ENCODE measurements around the gene RTN1. TPM values are rescaled to one million over a fixed set of nuclear protein-coding genes. Genes with fewer than 3 reads are reported as not detected.
A peak's percentile ranks its signal among the peaks of the same experiment; 100 is the strongest.
"Not testable (repeated sequence)": the region's sequence is repeated elsewhere in the genome, so short reads cannot be mapped to it uniquely, and the experiment has no call there.

RTN1 gene
- polyA plus RNA-seq, 1 donor: 45.0 TPM

DNA sequence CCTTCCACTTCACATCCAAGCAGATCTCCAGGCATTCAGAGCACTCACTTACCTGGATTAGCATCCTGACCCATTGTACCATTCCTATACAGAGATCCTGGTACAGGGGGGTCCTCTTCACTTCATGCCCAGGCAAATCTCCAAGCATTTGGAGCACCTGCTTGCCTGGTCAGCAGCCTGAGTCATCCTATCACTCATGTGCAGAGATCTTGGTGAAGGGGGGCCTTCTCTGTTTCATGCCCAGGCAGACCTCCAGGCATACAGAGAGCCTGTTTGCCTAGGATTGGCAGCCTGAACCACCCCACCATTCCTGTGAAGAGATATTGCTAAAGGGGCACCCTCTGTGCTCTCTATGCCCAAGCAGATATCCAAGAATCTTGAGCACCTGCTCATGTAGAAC is 182.9 kb downstream of the RTN1 start:
- no peak for DNase-seq
- H3K27ac ChIP-seq (ENCODE audit: low read length): no peak overlapping the region

DNA sequence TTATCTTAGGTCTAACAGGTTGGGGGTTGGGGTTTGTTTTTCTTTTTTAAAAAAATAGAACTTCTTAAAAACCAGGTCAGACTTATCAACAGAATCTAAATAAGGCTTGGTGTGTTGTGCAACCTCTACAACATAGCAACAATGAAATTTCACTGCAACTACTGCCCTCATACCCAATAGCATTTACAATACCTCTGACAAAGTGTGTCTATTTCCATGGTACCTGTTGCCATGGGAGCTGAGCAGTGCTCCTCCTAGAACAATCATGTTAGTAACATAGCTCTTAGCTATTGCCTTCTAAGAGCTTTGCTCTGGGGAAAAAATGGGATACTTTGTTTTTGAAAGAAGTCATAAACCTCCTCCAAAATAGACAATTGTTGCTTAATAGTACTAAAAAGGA is 190.7 kb downstream of the RTN1 start:
- Histone ChIP-seq H3K27me3 (ENCODE audit: control insufficient read depth, insufficient read depth, low read length) (no peaks in the 10 kb centered on the region), H3K36me3 (ENCODE audit: control insufficient read depth, insufficient read depth, low read length) (no peaks in the 10 kb centered on the region), H3K4me3 (ENCODE audit: low read length) (no peak overlapping the region), H3K4me1 (ENCODE audit: control insufficient read depth, insufficient read depth, low read length) (peaks cover 5% of the 10 kb centered on the region), H3K9me3 (ENCODE audit: control insufficient read depth, low read depth, low read length) (no peaks in the 10 kb centered on the region), H3K27ac (ENCODE audit: low read length) (no peak overlapping the region)
- DNase-seq: peak; percentile 80 to 83

More for the DNA sequence above, 182.9 kb downstream of the RTN1 start:
- Histone ChIP-seq H3K27me3 (ENCODE audit: control insufficient read depth, insufficient read depth, low read length) (no peaks in the 10 kb centered on the region), H3K4me1 (ENCODE audit: control insufficient read depth, insufficient read depth, low read length) (no peaks in the 10 kb centered on the region), H3K9me3 (ENCODE audit: control insufficient read depth, low read depth, low read length) (no peaks in the 10 kb centered on the region), H3K36me3 (ENCODE audit: control insufficient read depth, insufficient read depth, low read length) (no peaks in the 10 kb centered on the region), H3K4me3 (ENCODE audit: low read length) (no peak overlapping the region)

DNA sequence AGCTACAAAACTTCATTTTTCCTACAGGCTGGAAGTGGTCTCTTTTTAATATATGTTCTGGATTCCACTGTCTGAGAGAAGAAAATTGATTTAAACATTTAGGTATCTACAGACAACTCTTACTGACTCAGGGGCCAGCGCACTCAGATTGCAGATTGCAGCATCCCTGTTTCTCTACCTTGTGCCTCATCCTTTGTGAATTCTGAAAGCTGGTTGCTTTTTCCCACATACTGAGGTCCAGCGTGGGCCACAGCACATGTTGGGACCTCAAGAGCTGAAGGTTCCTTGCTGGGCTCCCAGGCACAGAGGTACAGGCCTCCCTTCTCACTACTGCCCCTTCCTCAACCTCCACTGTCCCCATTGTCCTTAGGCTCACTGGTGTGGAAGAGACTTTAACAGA is 192.2 kb downstream of the RTN1 start:
- DNase-seq: no peak
- H3K27ac ChIP-seq (ENCODE audit: low read length): no peak overlapping the region
- H3K36me3 ChIP-seq (ENCODE audit: control insufficient read depth, insufficient read depth, low read length): no peaks in the 10 kb centered on the region
- H3K4me3 ChIP-seq (ENCODE audit: low read length): no peak overlapping the region
- H3K9me3 ChIP-seq (ENCODE audit: control insufficient read depth, low read depth, low read length): peaks cover 2% of the 10 kb centered on the region
- peaks cover 5% of the 10 kb centered on the region for H3K4me1 ChIP-seq (ENCODE audit: control insufficient read depth, insufficient read depth, low read length)
- no CpG with 5 or more reads among the region's 2 CpGs for WGBS (ENCODE audit: insufficient coverage, low lambda C conversion rate)
- no peaks in the 10 kb centered on the region for H3K27me3 ChIP-seq (ENCODE audit: control insufficient read depth, insufficient read depth, low read length)

DNA sequence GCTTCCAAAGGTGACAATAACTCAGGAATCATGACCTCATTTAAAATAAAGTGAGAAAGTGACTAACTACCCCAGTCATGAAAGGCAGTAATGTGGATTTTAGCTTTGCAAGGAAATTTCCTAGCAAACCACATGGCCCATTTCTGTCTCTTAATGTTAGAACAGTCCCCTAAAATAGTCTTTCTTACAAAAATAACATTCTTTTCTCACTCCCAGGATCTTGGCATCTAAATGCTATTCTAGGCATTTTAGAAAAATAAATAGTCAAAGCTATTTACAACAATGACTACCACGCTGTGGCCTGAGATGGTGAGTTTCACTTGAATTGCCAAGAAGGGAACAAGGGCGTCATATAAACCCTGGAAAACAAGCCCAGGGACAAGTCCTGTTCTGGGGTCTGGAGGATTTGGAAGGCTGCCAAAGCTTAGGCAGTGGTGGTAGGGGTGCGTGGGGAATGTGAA is 192.8 kb downstream of the RTN1 start:
- no peak overlapping the region for H3K4me3 ChIP-seq (ENCODE audit: low read length)
- no CpG with 5 or more reads among the region's 3 CpGs for WGBS (ENCODE audit: insufficient coverage, low lambda C conversion rate)
- H3K27ac ChIP-seq (ENCODE audit: low read length): no peak overlapping the region

DNA sequence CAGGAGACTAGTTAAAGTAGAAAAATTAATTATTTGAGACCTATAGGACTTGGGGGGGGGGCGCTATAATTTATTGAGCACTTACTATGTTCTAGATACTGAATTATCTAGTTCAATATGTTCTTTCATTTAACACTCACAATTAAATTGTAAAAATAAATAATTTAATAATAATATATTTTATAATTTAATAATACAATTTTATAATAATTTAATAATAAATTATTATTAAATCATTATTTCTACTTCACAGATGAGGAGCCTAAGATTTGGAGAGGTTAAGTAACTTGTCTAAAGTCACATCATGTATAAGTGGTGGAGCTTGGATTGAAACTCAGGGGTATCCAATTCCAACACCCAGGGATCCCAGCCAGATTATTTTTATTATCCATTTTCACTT is 195.2 kb downstream of the RTN1 start:
- no peak for DNase-seq

More for the DNA sequence above, 192.8 kb downstream of the RTN1 start:
- H3K36me3 ChIP-seq (ENCODE audit: control insufficient read depth, insufficient read depth, low read length): no peaks in the 10 kb centered on the region
- H3K4me1 ChIP-seq (ENCODE audit: control insufficient read depth, insufficient read depth, low read length): peaks cover 5% of the 10 kb centered on the region
- no peak for DNase-seq
- H3K27me3 ChIP-seq (ENCODE audit: control insufficient read depth, insufficient read depth, low read length): no peaks in the 10 kb centered on the region
- H3K9me3 ChIP-seq (ENCODE audit: control insufficient read depth, low read depth, low read length): peaks cover 3% of the 10 kb centered on the region

DNA sequence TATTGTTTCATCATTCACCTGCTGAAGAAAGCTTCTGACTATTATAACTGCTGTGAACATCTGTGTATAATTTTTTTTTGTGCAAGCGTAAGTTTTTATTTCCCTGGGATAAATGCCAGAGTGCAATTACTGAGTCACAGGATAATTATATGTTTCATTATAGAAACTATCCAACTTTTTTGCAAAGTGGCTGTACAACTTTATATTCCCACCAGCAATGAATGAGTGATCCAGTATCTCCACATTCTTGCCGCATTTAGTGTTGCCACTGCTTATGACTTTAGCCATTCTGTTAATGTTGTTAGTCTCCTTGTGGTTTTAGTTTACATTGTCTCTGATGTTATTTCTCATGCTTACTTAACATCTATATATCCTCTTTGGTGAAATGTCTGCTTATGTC is 205.8 kb downstream of the RTN1 start:
- Histone ChIP-seq H3K4me3 (ENCODE audit: low read length) (no peak overlapping the region), H3K4me1 (ENCODE audit: control insufficient read depth, insufficient read depth, low read length) (no peaks in the 10 kb centered on the region), H3K9me3 (ENCODE audit: control insufficient read depth, low read depth, low read length) (no peaks in the 10 kb centered on the region), H3K27ac (ENCODE audit: low read length) (no peak overlapping the region), H3K27me3 (ENCODE audit: control insufficient read depth, insufficient read depth, low read length) (no peaks in the 10 kb centered on the region), H3K36me3 (ENCODE audit: control insufficient read depth, insufficient read depth, low read length) (no peaks in the 10 kb centered on the region)
- no peak for DNase-seq
- 100% methylated on average over 1 of the region's 2 CpGs for WGBS (ENCODE audit: insufficient coverage, low lambda C conversion rate)

More for the DNA sequence above, 195.2 kb downstream of the RTN1 start:
- WGBS (ENCODE audit: insufficient coverage, low lambda C conversion rate): no CpG with 5 or more reads among the region's 1 CpG
- Histone ChIP-seq H3K9me3 (ENCODE audit: control insufficient read depth, low read depth, low read length) (peaks cover 3% of the 10 kb centered on the region), H3K36me3 (ENCODE audit: control insufficient read depth, insufficient read depth, low read length) (no peaks in the 10 kb centered on the region), H3K4me3 (ENCODE audit: low read length) (no peak overlapping the region), H3K27ac (ENCODE audit: low read length) (no peak overlapping the region), H3K27me3 (ENCODE audit: control insufficient read depth, insufficient read depth, low read length) (no peaks in the 10 kb centered on the region), H3K4me1 (ENCODE audit: control insufficient read depth, insufficient read depth, low read length) (peaks cover 5% of the 10 kb centered on the region)

DNA sequence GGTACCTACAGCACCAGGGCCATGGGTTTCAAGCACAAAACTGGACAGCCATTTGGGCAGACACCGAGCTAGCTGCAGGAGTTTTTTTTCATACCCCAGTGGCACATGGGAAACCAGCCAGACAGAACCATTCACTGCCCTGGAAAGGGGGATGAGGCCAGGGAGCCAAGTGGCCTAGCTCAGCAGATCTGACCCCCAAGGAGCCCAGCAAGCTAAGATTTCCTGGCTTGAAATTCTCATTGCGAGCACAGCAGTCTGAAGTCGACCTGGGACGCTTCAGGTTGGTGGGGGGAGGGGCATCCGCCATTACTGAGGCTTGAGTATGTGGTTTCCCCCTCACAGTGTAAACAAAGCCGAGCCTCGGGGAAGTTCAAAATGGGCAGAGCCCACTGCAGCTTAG is 212.8 kb downstream of the RTN1 start:
- DNase-seq: no peak

DNA sequence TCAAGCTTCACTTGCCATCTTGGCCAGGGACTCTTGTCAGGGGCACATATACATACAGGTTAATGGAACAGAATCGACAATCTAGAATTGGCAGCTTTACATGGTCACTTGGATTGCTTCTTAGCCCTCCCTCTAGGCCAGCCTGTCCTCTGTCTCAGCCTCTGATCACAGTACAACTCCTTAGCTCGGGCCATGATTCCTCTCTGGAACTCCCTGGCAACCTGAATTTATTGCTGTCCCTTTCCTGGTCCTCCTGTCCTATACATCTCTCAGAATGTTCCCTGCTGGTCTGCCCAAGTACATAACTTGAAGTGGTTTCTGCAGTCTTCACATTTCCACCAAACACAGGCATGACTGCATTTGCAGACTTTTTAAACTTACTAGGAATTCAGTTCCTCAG is 214.1 kb downstream of the RTN1 start:
- WGBS (ENCODE audit: insufficient coverage, low lambda C conversion rate): no CpG with 5 or more reads among the region's 2 CpGs
- no peak overlapping the region for H3K4me3 ChIP-seq (ENCODE audit: low read length)
- H3K36me3 ChIP-seq (ENCODE audit: control insufficient read depth, insufficient read depth, low read length): no peaks in the 10 kb centered on the region

More for the DNA sequence above, 212.8 kb downstream of the RTN1 start:
- H3K4me3 ChIP-seq (ENCODE audit: low read length): no peak overlapping the region
- H3K9me3 ChIP-seq (ENCODE audit: control insufficient read depth, low read depth, low read length): peaks cover 1% of the 10 kb centered on the region
- no peaks in the 10 kb centered on the region for H3K36me3 ChIP-seq (ENCODE audit: control insufficient read depth, insufficient read depth, low read length)
- no CpG with 5 or more reads among the region's 7 CpGs for WGBS (ENCODE audit: insufficient coverage, low lambda C conversion rate)
- H3K27ac ChIP-seq (ENCODE audit: low read length): no peak overlapping the region
- no peaks in the 10 kb centered on the region for H3K4me1 ChIP-seq (ENCODE audit: control insufficient read depth, insufficient read depth, low read length)
- H3K27me3 ChIP-seq (ENCODE audit: control insufficient read depth, insufficient read depth, low read length): no peaks in the 10 kb centered on the region

DNA sequence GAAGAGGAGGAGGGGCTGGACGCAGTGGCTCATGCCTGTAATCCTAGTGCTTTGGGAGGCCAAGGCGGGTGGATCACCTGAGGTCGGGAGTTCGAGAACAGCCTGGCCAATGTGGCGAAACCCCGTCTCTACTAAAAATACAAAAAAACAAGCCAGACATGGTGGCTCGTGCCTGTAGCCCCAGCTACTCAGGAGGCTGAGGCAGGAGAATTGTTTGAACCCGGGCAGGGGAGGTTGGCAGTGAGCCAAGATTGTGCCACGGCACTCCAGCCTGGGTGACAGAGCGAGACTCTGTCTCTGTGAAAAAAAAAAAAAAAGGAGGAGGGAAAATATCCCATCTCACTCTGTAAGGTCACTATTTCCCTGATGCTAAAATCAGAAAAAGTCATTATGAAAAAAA is 216.4 kb downstream of the RTN1 start:
- not testable (repeated sequence) for H3K9me3 ChIP-seq (ENCODE audit: control insufficient read depth, low read depth, low read length); H3K4me3 ChIP-seq (ENCODE audit: low read length); H3K27ac ChIP-seq (ENCODE audit: low read length); H3K4me1 ChIP-seq (ENCODE audit: control insufficient read depth, insufficient read depth, low read length); H3K27me3 ChIP-seq (ENCODE audit: control insufficient read depth, insufficient read depth, low read length); DNase-seq; H3K36me3 ChIP-seq (ENCODE audit: control insufficient read depth, insufficient read depth, low read length)
- 88% methylated on average over 3 of the region's 10 CpGs for WGBS (ENCODE audit: insufficient coverage, low lambda C conversion rate)

More for the DNA sequence above, 214.1 kb downstream of the RTN1 start:
- H3K27ac ChIP-seq (ENCODE audit: low read length): no peak overlapping the region
- no peaks in the 10 kb centered on the region for H3K4me1 ChIP-seq (ENCODE audit: control insufficient read depth, insufficient read depth, low read length)
- H3K9me3 ChIP-seq (ENCODE audit: control insufficient read depth, low read depth, low read length): peaks cover 7% of the 10 kb centered on the region
- DNase-seq: no peak
- no peaks in the 10 kb centered on the region for H3K27me3 ChIP-seq (ENCODE audit: control insufficient read depth, insufficient read depth, low read length)

DNA sequence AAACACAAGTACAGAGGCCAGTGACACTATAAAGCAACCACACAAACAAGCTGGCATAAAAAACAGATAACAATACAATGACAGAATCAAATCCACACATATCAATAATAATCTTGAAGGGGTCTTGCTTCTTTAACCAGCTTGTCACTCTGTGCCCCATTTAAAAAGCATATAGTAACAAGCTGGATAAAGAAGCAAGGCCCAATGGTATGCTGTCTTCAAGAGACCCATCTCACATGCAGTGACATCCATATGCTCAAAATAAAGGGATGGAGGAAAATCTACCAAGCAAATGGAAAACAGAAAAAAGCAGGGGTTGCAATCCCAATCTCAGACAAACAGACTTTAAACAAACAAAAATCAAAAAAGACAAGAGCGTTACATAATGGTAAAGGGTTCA is 223.7 kb downstream of the RTN1 start:
- not testable (repeated sequence) for H3K36me3 ChIP-seq (ENCODE audit: control insufficient read depth, insufficient read depth, low read length); H3K27ac ChIP-seq (ENCODE audit: low read length); DNase-seq; H3K4me1 ChIP-seq (ENCODE audit: control insufficient read depth, insufficient read depth, low read length); H3K4me3 ChIP-seq (ENCODE audit: low read length); H3K27me3 ChIP-seq (ENCODE audit: control insufficient read depth, insufficient read depth, low read length)
- H3K9me3 ChIP-seq (ENCODE audit: control insufficient read depth, low read depth, low read length): peaks cover 14% of the 10 kb centered on the region
- no CpG with 5 or more reads among the region's 1 CpG for WGBS (ENCODE audit: insufficient coverage, low lambda C conversion rate)

DNA sequence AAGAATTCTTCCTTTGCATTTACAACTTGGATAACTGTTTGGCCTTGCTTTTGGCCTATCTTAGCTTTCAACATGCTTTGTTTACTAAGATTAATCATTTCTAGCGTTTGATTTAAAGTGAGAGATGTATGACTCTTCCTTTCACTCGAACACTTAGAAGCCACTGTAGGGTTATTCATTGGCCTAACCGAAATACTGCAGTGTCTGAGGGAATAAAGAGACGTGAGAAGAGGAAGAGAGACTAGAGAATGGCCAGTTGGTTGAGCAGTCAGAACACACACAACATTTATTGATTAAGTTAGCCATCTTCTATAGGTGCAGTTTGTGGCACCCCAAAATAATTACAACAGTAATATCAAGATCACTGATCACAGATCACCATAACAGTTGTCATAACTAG is 231.7 kb downstream of the RTN1 start:
- Histone ChIP-seq H3K27me3 (ENCODE audit: control insufficient read depth, insufficient read depth, low read length) (no peaks in the 10 kb centered on the region), H3K4me1 (ENCODE audit: control insufficient read depth, insufficient read depth, low read length) (no peaks in the 10 kb centered on the region), H3K4me3 (ENCODE audit: low read length) (no peak overlapping the region), H3K36me3 (ENCODE audit: control insufficient read depth, insufficient read depth, low read length) (no peaks in the 10 kb centered on the region), H3K9me3 (ENCODE audit: control insufficient read depth, low read depth, low read length) (no peaks in the 10 kb centered on the region), H3K27ac (ENCODE audit: low read length) (no peak overlapping the region)
- no peak for DNase-seq
- no CpG with 5 or more reads among the region's 4 CpGs for WGBS (ENCODE audit: insufficient coverage, low lambda C conversion rate)
